Smooth muscle cell (in vitro differentiated cells): ENCODE data around the gene CDKN2B-AS1. TPM values are rescaled to one million over a fixed set of nuclear protein-coding genes. Genes with fewer than 3 reads are reported as not detected.

Source experiments
- DNase-seq: peaks from one replicate; lab custom pipeline; 2025; ENCODE audit not compliant: unreplicated experiment; lab: John Stamatoyannopoulos, UW
- H2AFZ ChIP-seq: fragments of 200-600 bp; sonication (generic); 2 replicates; pipeline ENCODE4 v1.6.0; 2016; ENCODE audit warnings: antibody characterized with exemption, low read depth, mild to moderate bottlenecking
- H3F3A ChIP-seq: fragments of 200-600 bp; sonication (generic); 2 replicates; pipeline ENCODE4 v1.6.0; 2017; ENCODE audit warnings: antibody characterized with exemption, low read depth
- H3K27ac ChIP-seq: fragments of 200-600 bp; sonication (generic); 2 replicates; pipeline ENCODE4 v1.5.1; 2016; ENCODE audit warnings: low read depth, mild to moderate bottlenecking
- H3K27me3 ChIP-seq: fragments of 200-600 bp; sonication (generic); 2 replicates; pipeline ENCODE4 v1.6.1; 2016; ENCODE audit warnings: low read depth, mild to moderate bottlenecking
- H3K36me3 ChIP-seq: fragments of 200-600 bp; sonication (generic); 2 replicates; pipeline ENCODE4 v1.5.1; 2016; ENCODE audit warnings: low read depth
- H3K4me1 ChIP-seq: fragments of 200-600 bp; sonication (generic); 2 replicates; pipeline ENCODE4 v1.5.1; 2016; ENCODE audit warnings: low read depth
- H3K4me2 ChIP-seq: fragments of 200-600 bp; sonication (generic); 2 replicates; pipeline ENCODE4 v1.6.0; 2016; ENCODE audit warnings: mild to moderate bottlenecking
- H3K4me3 ChIP-seq: fragments of 200-600 bp; sonication (generic); 2 replicates; pipeline ENCODE4 v1.5.1; 2016; ENCODE audit warnings: mild to moderate bottlenecking
- H3K79me2 ChIP-seq: fragments of 200-600 bp; sonication (generic); 2 replicates; pipeline ENCODE4 v1.6.0; 2016; ENCODE audit warnings: low read depth, mild to moderate bottlenecking
- H3K9ac ChIP-seq: fragments of 200-600 bp; sonication (generic); 2 replicates; pipeline ENCODE4 v1.6.0; 2016; ENCODE audit warnings: low read depth
- H3K9me3 ChIP-seq: fragments of 200-600 bp; sonication (generic); replicated peaks from 2 replicates; pipeline ENCODE4 v1.5.1; 2016; ENCODE audit warnings: low read depth
- H4K20me1 ChIP-seq: fragments of 200-600 bp; sonication (generic); 2 replicates; pipeline ENCODE4 v1.6.0; 2016; ENCODE audit warnings: low read depth
- WGBS: methylation state at CpG from one replicate; pipeline ENCODE4 v1.1.7; 2016; ENCODE audit warnings: low lambda C conversion rate; 5-methylcytosine and 5-hydroxymethylcytosine counted together
- polyA plus RNA-seq: library from polyadenylated mRNA; unstranded; fragments of >200 nt; fragmentation: Nextera tagmentation; extraction: Ambion mirVana; gene quantifications from 2 replicates; pipeline ENCODE4 v1.2.1, GENCODE V29; 2016
- total RNA-seq: library from RNA; depleted of rRNA; stranded (reverse); fragments of >200 nt; gene quantifications from 2 replicates; pipeline ENCODE4 v1.2.3, GENCODE V29; 2014
- TF ChIP-seq, protein P1 (sequence below): fragments of 200-600 bp; sonication (generic); IDR thresholded peaks from 2 replicates; pipeline ENCODE4 v1.5.1; 2017; ENCODE audit warnings: borderline replicate concordance, mild to moderate bottlenecking, antibody characterized with exemption; ENCODE audit not compliant: insufficient read depth, poor library complexity, severe bottlenecking

Gene CDKN2B-AS1
- total and polyA plus RNA-seq, 2 experiments from 2014 or later: 32.7 to 38.5 TPM

DNA sequence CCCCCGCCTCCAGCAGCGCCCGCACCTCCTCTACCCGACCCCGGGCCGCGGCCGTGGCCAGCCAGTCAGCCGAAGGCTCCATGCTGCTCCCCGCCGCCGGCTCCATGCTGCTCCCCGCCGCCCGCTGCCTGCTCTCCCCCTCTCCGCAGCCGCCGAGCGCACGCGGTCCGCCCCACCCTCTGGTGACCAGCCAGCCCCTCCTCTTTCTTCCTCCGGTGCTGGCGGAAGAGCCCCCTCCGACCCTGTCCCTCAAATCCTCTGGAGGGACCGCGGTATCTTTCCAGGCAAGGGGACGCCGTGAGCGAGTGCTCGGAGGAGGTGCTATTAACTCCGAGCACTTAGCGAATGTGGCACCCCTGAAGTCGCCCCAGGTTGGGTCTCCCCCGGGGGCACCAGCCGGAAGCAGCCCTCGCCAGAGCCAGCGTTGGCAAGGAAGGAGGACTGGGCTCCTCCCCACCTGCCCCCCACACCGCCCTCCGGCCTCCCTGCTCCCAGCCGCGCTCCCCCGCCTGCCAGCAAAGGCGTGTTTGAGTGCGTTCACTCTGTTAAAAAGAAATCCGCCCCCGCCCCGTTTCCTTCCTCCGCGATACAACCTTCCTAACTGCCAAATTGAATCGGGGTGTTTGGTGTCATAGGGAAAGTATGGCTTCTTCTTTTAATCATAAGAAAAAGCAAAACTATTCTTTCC is 19.7 kb upstream of the CDKN2B-AS1 start:
- H3K9ac ChIP-seq: peak overlapping the region; percentile 5
- no peaks in the 10 kb centered on the region for H3K36me3 ChIP-seq
- peak overlapping the region; percentile 59 for H3K4me3 ChIP-seq
- peaks cover 100% of the 10 kb centered on the region for H3K27me3 ChIP-seq
- under 1% methylated on average over 41 of the region's 51 CpGs for WGBS
- H3K27ac ChIP-seq: no peak overlapping the region
- no peaks in the 10 kb centered on the region for H3F3A ChIP-seq
- peak overlapping the region; percentile 75 for H2AFZ ChIP-seq
- peak overlapping the region; percentile 94 for H3K4me2 ChIP-seq
- no peak for DNase-seq
- peaks cover 34% of the 10 kb centered on the region for H4K20me1 ChIP-seq
- H3K9me3 ChIP-seq: no peaks in the 10 kb centered on the region
- TF ChIP-seq, protein P1, sequence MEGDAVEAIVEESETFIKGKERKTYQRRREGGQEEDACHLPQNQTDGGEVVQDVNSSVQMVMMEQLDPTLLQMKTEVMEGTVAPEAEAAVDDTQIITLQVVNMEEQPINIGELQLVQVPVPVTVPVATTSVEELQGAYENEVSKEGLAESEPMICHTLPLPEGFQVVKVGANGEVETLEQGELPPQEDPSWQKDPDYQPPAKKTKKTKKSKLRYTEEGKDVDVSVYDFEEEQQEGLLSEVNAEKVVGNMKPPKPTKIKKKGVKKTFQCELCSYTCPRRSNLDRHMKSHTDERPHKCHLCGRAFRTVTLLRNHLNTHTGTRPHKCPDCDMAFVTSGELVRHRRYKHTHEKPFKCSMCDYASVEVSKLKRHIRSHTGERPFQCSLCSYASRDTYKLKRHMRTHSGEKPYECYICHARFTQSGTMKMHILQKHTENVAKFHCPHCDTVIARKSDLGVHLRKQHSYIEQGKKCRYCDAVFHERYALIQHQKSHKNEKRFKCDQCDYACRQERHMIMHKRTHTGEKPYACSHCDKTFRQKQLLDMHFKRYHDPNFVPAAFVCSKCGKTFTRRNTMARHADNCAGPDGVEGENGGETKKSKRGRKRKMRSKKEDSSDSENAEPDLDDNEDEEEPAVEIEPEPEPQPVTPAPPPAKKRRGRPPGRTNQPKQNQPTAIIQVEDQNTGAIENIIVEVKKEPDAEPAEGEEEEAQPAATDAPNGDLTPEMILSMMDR: no peak
- no peaks in the 10 kb centered on the region for H3K4me1 ChIP-seq
- no peaks in the 10 kb centered on the region for H3K79me2 ChIP-seq

DNA sequence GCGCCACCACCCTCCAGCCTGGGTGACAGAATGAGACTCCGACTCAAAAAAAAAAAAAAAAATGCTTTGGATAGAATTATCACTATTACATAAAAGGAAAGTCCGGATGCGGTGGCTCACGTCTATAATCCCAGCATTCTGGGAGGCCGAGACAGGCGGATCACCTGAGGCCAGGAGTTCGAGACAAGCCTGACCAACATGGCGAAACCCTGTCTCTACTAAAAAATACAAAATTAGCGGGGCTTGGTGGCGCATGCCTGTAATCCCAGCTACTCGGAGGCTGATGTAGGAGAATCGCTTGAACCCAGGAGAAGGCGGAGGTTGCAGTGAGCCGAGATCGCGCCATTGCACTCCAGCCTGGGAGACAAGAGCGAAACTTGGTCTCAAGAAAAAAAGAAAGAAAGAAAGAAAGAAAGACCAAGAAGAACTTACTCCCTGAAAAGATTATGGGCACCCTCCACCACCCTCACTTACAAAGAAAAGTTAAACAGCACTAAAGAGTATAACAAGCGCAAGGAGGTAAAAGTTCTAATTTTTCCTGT is 18.2 kb upstream of the CDKN2B-AS1 start:
- H3K4me2 ChIP-seq: no peak overlapping the region
- peaks cover 96% of the 10 kb centered on the region for H3K27me3 ChIP-seq

DNA sequence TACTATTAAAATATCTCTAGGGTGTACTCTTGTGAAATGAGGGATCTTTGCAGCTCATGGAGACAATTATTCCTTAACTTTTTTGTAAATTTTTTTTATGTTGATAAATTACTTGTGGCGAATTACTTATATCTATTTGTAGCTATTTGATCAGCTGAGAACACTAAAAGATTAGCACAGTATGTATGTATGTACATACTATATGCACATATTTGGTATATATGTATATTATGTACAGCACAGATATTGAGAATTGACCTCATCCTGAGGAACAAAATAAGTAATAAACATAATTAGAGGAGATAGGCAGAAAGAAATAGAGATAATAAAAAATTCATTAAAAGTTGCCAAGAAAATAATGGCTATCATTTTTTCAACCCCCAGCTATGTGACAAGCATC is 12.2 kb upstream of the CDKN2B-AS1 start:
- Histone ChIP-seq H3K9me3 (no peaks in the 10 kb centered on the region), H3K4me1 (no peaks in the 10 kb centered on the region), H3K9ac (no peak overlapping the region), H4K20me1 (no peaks in the 10 kb centered on the region), H3F3A (no peaks in the 10 kb centered on the region), H3K4me3 (no peak overlapping the region), H3K36me3 (no peaks in the 10 kb centered on the region), H3K79me2 (no peaks in the 10 kb centered on the region), H3K4me2 (no peak overlapping the region), H2AFZ (no peak overlapping the region), H3K27me3 (peaks cover 83% of the 10 kb centered on the region), H3K27ac (no peak overlapping the region)
- TF ChIP-seq, protein P1: no peak
- WGBS: 71% methylated on average over 1 of the region's 1 CpG
- DNase-seq: no peak

More for the DNA sequence above, 18.2 kb upstream of the CDKN2B-AS1 start:
- WGBS: 23% methylated on average over 19 of the region's 19 CpGs
- H3K36me3 ChIP-seq: no peaks in the 10 kb centered on the region
- no peak overlapping the region for H3K27ac ChIP-seq
- no peaks in the 10 kb centered on the region for H3K9me3 ChIP-seq
- no peak for DNase-seq
- H3K4me3 ChIP-seq: no peak overlapping the region
- H2AFZ ChIP-seq: no peak overlapping the region
- no peaks in the 10 kb centered on the region for H3K4me1 ChIP-seq
- no peak overlapping the region for H3K9ac ChIP-seq
- no peaks in the 10 kb centered on the region for H3K79me2 ChIP-seq
- no peaks in the 10 kb centered on the region for H3F3A ChIP-seq
- TF ChIP-seq, protein P1: no peak
- H4K20me1 ChIP-seq: peaks cover 27% of the 10 kb centered on the region
